ENCODE results near the gene SRRD.

- TF ChIP-seq CTCF (IDR thresholded peaks at IDR 0.05) (no peak), POLR2A (IDR thresholded peaks at IDR 0.05) (no peak), EP300 (IDR thresholded peaks at IDR 0.05) (no peak), POLR2AphosphoS5 (IDR thresholded peaks at IDR 0.05) (no peak)
These were observed 12.8 kb downstream of the SRRD start for GRCh38 chr22:26496456-26496855.

Measured in sigmoid colon (tissue), 4 donors.